Cardiac muscle cell (in vitro differentiated cells and primary cell): Measurements from ENCODE around the gene NIPAL3. TPM values are rescaled to one million over a fixed set of nuclear protein-coding genes. Genes with fewer than 3 reads are reported as not detected.
A peak's percentile ranks its signal among the peaks of the same experiment; 100 is the strongest.

Experiments used
- DNase-seq, 2 donors: peaks; one replicate each; pipeline versions ENCODE4 v3.0.0 to v3.0.0-alpha.2; 2010 to 2017; ENCODE audit warnings: low read depth in 1 of 2, low spot score in 1 of 2
- H3K27ac ChIP-seq: fragments of 200-600 bp; sonication (generic); 2 replicates; pipeline ENCODE4 v1.5.1; 2016
- H3K27me3 ChIP-seq: fragments of 200-600 bp; sonication (generic); 2 replicates; pipeline ENCODE4 v1.6.0; 2016; ENCODE audit warnings: control low read depth
- H3K36me3 ChIP-seq: fragments of 200-600 bp; sonication (generic); 2 replicates; pipeline ENCODE4 v1.5.1; 2016; ENCODE audit warnings: control low read depth
- H3K4me1 ChIP-seq: fragments of 200-600 bp; sonication (generic); 2 replicates; pipeline ENCODE4 v1.8.1; 2017; ENCODE audit warnings: low read depth, mild to moderate bottlenecking, mixed run types
- H3K4me3 ChIP-seq: fragments of 200-600 bp; sonication (generic); 2 replicates; pipeline ENCODE4 v1.5.1; 2016; ENCODE audit warnings: mild to moderate bottlenecking
- H3K9me3 ChIP-seq: fragments of 200-600 bp; sonication (generic); 2 replicates; pipeline ENCODE4 v1.5.1; 2017; ENCODE audit warnings: low read depth, mild to moderate bottlenecking, control low read depth
- polyA plus RNA-seq: library from polyadenylated mRNA; unstranded; fragments of >200 nt; fragmentation: Nextera tagmentation; extraction: Ambion mirVana; gene quantifications from 2 replicates; pipeline ENCODE4 v1.2.1, GENCODE V29; 2016
- total RNA-seq: library from RNA; depleted of rRNA; stranded (reverse); fragments of >200 nt; gene quantifications from 2 replicates; pipeline ENCODE4 v1.2.3, GENCODE V29; 2016
- TF ChIP-seq, protein P1 (sequence below): IDR thresholded peaks from 2 replicates; pipeline ENCODE4 v1.5.1; 2012; ENCODE audit warnings: low read depth, mild to moderate bottlenecking, low read length

NIPAL3 gene
- total and polyA plus RNA-seq, 2 experiments from 2014 or later = 19.0 to 32.2 TPM

DNA sequence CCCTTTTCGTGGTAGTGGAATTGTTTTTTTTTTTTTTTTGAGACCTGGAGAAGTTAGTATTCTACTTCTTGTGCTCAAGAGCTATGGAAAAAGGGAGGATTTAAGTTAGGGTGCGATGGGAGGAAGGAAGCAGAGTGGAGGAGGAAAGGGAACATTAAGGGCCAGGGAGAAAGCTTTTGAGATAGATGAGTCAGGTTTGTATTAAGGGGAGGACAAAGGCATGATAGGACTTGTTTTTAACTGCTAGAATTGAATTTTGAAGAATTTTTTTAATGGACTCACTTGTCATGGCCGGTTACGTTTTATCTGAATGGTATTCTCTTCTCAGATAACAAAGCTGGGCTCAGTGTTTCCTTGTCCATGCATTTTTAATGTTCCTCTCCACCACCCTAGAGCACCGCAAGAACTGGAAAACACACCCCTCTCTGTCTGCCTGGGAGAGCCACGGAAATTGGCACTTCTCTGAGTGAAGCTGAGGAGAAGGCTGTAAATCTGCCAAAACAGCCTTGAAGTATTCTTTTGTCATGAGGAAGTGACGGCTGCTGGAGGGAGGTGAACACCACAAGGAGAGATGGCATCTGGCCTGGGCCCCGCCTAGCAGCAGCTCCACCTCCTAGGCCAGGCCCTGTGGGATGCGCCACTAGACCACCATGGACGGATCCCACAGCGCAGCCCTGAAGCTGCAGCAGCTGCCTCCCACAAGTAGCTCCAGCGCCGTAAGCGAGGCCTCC lies 3.5 kb downstream of the NIPAL3 start:
- TF ChIP-seq, protein P1, sequence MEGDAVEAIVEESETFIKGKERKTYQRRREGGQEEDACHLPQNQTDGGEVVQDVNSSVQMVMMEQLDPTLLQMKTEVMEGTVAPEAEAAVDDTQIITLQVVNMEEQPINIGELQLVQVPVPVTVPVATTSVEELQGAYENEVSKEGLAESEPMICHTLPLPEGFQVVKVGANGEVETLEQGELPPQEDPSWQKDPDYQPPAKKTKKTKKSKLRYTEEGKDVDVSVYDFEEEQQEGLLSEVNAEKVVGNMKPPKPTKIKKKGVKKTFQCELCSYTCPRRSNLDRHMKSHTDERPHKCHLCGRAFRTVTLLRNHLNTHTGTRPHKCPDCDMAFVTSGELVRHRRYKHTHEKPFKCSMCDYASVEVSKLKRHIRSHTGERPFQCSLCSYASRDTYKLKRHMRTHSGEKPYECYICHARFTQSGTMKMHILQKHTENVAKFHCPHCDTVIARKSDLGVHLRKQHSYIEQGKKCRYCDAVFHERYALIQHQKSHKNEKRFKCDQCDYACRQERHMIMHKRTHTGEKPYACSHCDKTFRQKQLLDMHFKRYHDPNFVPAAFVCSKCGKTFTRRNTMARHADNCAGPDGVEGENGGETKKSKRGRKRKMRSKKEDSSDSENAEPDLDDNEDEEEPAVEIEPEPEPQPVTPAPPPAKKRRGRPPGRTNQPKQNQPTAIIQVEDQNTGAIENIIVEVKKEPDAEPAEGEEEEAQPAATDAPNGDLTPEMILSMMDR = no peak
- H3K27me3 ChIP-seq = no peaks in the 10 kb centered on the region
- no peaks in the 10 kb centered on the region for H3K9me3 ChIP-seq
- DNase-seq = peak in 1 of 2 donors; percentile 66
- no peaks in the 10 kb centered on the region for H3K4me1 ChIP-seq
- H3K36me3 ChIP-seq = peaks cover 3% of the 10 kb centered on the region
- H3K4me3 ChIP-seq = no peak overlapping the region
- no peak overlapping the region for H3K27ac ChIP-seq

DNA sequence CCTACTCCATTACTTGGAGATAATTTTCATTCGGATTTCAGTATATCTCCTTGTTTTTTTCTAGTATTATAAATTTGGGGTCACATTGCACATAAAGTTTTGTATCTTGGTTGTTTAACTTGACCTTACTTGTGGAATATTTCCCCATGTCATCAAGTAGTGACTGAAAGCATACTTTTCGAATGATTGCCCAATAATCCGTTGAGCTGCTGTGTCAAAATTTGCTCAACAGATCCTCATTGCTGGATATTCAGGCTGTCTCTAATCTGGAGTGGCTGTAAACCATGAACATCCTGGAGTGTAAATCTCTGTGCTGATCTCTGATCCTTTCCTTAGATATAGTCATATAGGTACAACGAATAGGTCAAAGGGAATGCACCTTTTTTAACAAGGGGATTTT lies 4.9 kb downstream of the NIPAL3 start:
- no peak overlapping the region for H3K27ac ChIP-seq
- no peaks in the 10 kb centered on the region for H3K9me3 ChIP-seq
- TF ChIP-seq, protein P1 = no peak
- peak in 1 of 2 donors; percentile 39 for DNase-seq
- peaks cover 8% of the 10 kb centered on the region for H3K4me1 ChIP-seq
- H3K27me3 ChIP-seq = no peaks in the 10 kb centered on the region
- H3K4me3 ChIP-seq = no peak overlapping the region
- peaks cover 3% of the 10 kb centered on the region for H3K36me3 ChIP-seq

DNA sequence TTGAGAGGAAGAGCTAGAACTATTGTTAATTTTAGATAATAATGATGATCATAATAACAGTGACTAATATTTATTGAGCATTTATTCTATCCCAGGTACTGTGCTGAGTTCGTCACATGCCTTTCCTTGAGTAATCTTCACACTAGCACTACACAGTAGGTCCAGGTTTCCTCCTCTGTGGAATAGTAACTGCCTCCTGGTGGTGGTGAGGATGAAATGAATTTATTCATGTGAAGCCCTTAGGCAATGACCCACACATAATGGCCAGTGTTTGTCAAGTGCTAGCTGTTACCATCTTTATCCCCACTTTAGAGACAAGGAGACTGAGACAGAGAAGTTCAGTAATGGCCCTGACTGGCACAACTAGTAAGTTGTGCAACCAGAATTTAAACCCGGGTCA lies 5.9 kb downstream of the NIPAL3 start:
- Histone ChIP-seq H3K4me3 (no peak overlapping the region), H3K36me3 (peaks cover 3% of the 10 kb centered on the region), H3K27me3 (no peaks in the 10 kb centered on the region), H3K27ac (no peak overlapping the region), H3K4me1 (peaks cover 13% of the 10 kb centered on the region), H3K9me3 (no peaks in the 10 kb centered on the region)
- TF ChIP-seq, protein P1 = no peak
- no peak for DNase-seq

DNA sequence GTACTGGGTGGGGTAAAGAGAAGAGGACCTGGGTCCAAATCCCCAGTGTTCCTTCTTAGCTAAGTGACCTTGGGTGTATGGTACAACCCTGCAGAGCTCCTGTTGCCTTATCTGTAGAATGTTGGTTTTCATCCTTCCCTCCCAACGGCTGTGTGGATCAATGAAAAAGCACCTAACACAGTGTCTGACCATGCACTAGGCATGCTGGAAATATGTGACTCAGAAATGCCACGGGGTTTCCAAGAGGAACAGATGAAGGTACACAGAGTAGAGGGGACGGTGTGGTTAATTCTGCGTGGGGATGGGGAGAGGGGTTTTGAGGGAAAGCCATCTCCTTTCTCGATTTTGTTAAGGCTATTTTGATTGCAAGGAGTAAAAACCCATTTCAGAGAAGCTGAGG lies 8.6 kb downstream of the NIPAL3 start:
- TF ChIP-seq, protein P1 = no peak
- Histone ChIP-seq H3K4me3 (no peak overlapping the region), H3K27me3 (no peaks in the 10 kb centered on the region), H3K27ac (no peak overlapping the region), H3K4me1 (peaks cover 31% of the 10 kb centered on the region), H3K9me3 (no peaks in the 10 kb centered on the region), H3K36me3 (peaks cover 3% of the 10 kb centered on the region)
- no peak for DNase-seq

DNA sequence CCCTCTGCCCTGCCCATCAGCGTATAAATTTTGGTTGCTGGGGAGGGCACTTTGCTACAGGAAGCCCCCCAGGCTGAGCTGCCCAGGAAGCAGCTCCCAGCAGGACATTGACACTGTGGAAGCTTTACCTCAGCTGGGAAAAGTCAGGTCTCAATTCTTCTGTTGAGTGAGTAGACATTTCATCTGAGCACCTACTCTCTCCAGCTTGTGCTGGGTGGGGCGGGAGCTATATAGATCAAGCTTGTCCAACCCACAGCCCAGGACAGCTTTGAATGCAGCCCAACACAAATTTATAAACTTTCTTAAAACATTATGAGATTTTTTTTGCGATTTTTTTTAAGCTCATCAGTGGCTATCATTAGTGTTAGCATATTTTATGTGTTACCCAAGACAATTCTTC lies 9.4 kb downstream of the NIPAL3 start:
- Histone ChIP-seq H3K36me3 (no peaks in the 10 kb centered on the region), H3K27me3 (no peaks in the 10 kb centered on the region), H3K4me3 (no peak overlapping the region), H3K4me1 (peaks cover 31% of the 10 kb centered on the region), H3K27ac (peak overlapping the region; percentile 55), H3K9me3 (no peaks in the 10 kb centered on the region)
- no peak for DNase-seq
- TF ChIP-seq, protein P1 = no peak
